K562 (cell line): ENCODE results near the gene IRAK2. TPM values are rescaled to one million over a fixed set of nuclear protein-coding genes. Genes with fewer than 3 reads are reported as not detected.

Experiments
- ADNP ChIP-seq: fragments of 200-800 bp; sonication (Bioruptor generic); IDR thresholded peaks from 2 replicates; pipeline ENCODE4 v1.6.1; 2016; ENCODE audit warnings: missing genetic modification characterization, missing compliant biosample characterization
- BMI1 ChIP-seq: fragments of 150-350 bp; IDR thresholded peaks from 2 replicates; pipeline ENCODE4 v1.6.1; 2014; ENCODE audit warnings: low read length
- BRD9 ChIP-seq: fragments of 450-650 bp; IDR thresholded peaks from 2 replicates; pipeline ENCODE4 v1.6.1; 2018; ENCODE audit warnings: low read depth; ENCODE audit not compliant: partially characterized antibody
- C11orf30 ChIP-seq: fragments of 450-650 bp; IDR thresholded peaks from 2 replicates; pipeline ENCODE4 v1.6.1; 2016; ENCODE audit warnings: low read depth, mild to moderate bottlenecking
- FOXP1 ChIP-seq: sonication (generic); formaldehyde crosslinking; IDR thresholded peaks from 2 replicates; pipeline ENCODE4 v1.8.0; 2022; ENCODE audit warnings: mild to moderate bottlenecking, missing genetic modification reagents
- HDAC1 ChIP-seq, 2 experiments: fragments of 450-650 bp; IDR thresholded peaks; 2 replicates each; pipeline ENCODE4 v1.6.1; 2016 to 2017; ENCODE audit warnings: inconsistent platforms in 1 of 2, mild to moderate bottlenecking in 1 of 2, moderate library complexity in 1 of 2
- HMG20A ChIP-seq: fragments of 450-650 bp; formaldehyde crosslinking; conservative IDR thresholded peaks from 2 replicates; pipeline ENCODE4 v1.4.0; 2020; ENCODE audit warnings: mild to moderate bottlenecking, mixed read lengths
- HNRNPL ChIP-seq: fragments of 200-400 bp; formaldehyde crosslinking; IDR thresholded peaks from 2 replicates; pipeline ENCODE4 v1.6.1; 2017; ENCODE audit warnings: low read depth, mild to moderate bottlenecking, low read length
- HOXB6 ChIP-seq: fragments of 250-450 bp; sonication (Bioruptor Pico); IDR thresholded peaks from 2 replicates; pipeline ENCODE4 v1.5.1; 2022; ENCODE audit warnings: mild to moderate bottlenecking, borderline replicate concordance
- ID3 ChIP-seq, 2 experiments: fragments of 250-450 bp in 1 of 2; fragments of 450-650 bp in 1 of 2; sonication (Bioruptor Pico) in 1 of 2; IDR thresholded peaks; 2 replicates each; pipeline versions ENCODE4 v1.6.1 to v1.8.0; 2016 to 2021; ENCODE audit warnings: mild to moderate bottlenecking in 2 of 2, moderate library complexity in 2 of 2, missing compliant biosample characterization in 1 of 2, missing genetic modification characterization in 1 of 2
- IRF9 ChIP-seq: fragments of 450-650 bp; IDR thresholded peaks from 2 replicates; pipeline ENCODE4 v1.6.1; 2016; ENCODE audit warnings: missing biosample characterization, missing genetic modification characterization
- NR1H2 ChIP-seq: sonication (generic); formaldehyde crosslinking; IDR thresholded peaks from 2 replicates; pipeline ENCODE4 v1.4.0; 2020; ENCODE audit warnings: mild to moderate bottlenecking, missing genetic modification reagents
- PKNOX1 ChIP-seq: fragments of 450-650 bp; IDR thresholded peaks from 2 replicates; pipeline ENCODE4 v1.6.1; 2016
- SMAD3 ChIP-seq: fragments of 450-650 bp; formaldehyde crosslinking; conservative IDR thresholded peaks from 2 replicates; pipeline ENCODE4 v1.4.0; 2020; ENCODE audit warnings: mild to moderate bottlenecking
- SMARCA5 ChIP-seq: fragments of 450-650 bp; IDR thresholded peaks from 2 replicates; pipeline ENCODE4 v1.6.1; 2016
- TEAD1 ChIP-seq, 2 experiments: fragments of 450-650 bp in 1 of 2; sonication (generic) in 1 of 2; formaldehyde crosslinking; IDR thresholded peaks; 2 replicates each; pipeline versions ENCODE4 v1.4.0 to v1.8.0; 2020 to 2022; ENCODE audit warnings: mild to moderate bottlenecking in 2 of 2, missing genetic modification reagents in 1 of 2
- ZBTB17 ChIP-seq: fragments of 450-650 bp; formaldehyde crosslinking; IDR thresholded peaks from 2 replicates; pipeline ENCODE4 v1.4.0; 2020; ENCODE audit warnings: mild to moderate bottlenecking
- ZBTB7A ChIP-seq: IDR thresholded peaks from 2 replicates; pipeline ENCODE4 v1.6.1; 2011; ENCODE audit warnings: low read depth, mild to moderate bottlenecking, low read length, moderate library complexity, borderline replicate concordance; ENCODE audit not compliant: control insufficient read depth
- ZNF274 ChIP-seq: IDR thresholded peaks from 2 replicates; pipeline ENCODE4 v1.6.1; 2011; ENCODE audit warnings: low read depth, mild to moderate bottlenecking, low read length, moderate library complexity, borderline replicate concordance
- ZNF507 ChIP-seq: conservative IDR thresholded peaks from 2 replicates; pipeline ENCODE4 v1.6.1; 2017; ENCODE audit warnings: missing genetic modification characterization, missing compliant biosample characterization
- polyA plus RNA-seq, 8 experiments: library from polyadenylated mRNA; depleted of rRNA in 4 of 8; stranded (reverse) in 5 of 8; unstranded in 3 of 8; fragments of >200 nt; fragmentation: Nextera tagmentation in 2 of 8; fragmentation: Illumina TruSeq in 1 of 8; extraction: Ambion mirVana in 2 of 8; extraction: Trizol in 1 of 8; gene quantifications; 2 replicates each; pipeline versions ENCODE4 v1.2.1 to v1.2.3, GENCODE V29; 2011 to 2014; ENCODE audit warnings: inconsistent platforms in 1 of 8, missing spikeins in 1 of 8
- total RNA-seq, 7 experiments: library from RNA; depleted of rRNA in 6 of 7; stranded (reverse); fragments of >200 nt in 6 of 7; fragmentation: Illumina TruSeq in 2 of 7; extraction: Trizol in 2 of 7; gene quantifications; 2 replicates each; pipeline versions ENCODE4 v1.2.1 to v1.2.3, GENCODE V29; 2011 to 2021; ENCODE audit warnings: low replicate concordance in 1 of 7
- TF ChIP-seq, protein P1 (sequence below): sonication (generic); formaldehyde crosslinking; IDR thresholded peaks from 2 replicates; pipeline ENCODE4 v1.8.1; 2023; ENCODE audit warnings: mild to moderate bottlenecking, missing genetic modification reagents
- TF ChIP-seq, protein P2 (sequence below): sonication (generic); formaldehyde crosslinking; IDR thresholded peaks from 2 replicates; pipeline ENCODE4 v1.8.1; 2023; ENCODE audit warnings: mild to moderate bottlenecking, missing genetic modification reagents

IRAK2 gene
- total and polyA plus RNA-seq, 9 of the 15 experiments (the other 6 are each of a cell fraction or from before 2014, with no cell fraction given) = 0.42 to 4.4 (median 2.7) TPM

GRCh38 chr3:10164546-10165393 is at the start of gene IRAK2 (continued):
- TF ChIP-seq SMARCA5 = 0 out of 2 replicates have a peak, but pooled peaks have one; percentile 13
- TF ChIP-seq, protein P1, sequence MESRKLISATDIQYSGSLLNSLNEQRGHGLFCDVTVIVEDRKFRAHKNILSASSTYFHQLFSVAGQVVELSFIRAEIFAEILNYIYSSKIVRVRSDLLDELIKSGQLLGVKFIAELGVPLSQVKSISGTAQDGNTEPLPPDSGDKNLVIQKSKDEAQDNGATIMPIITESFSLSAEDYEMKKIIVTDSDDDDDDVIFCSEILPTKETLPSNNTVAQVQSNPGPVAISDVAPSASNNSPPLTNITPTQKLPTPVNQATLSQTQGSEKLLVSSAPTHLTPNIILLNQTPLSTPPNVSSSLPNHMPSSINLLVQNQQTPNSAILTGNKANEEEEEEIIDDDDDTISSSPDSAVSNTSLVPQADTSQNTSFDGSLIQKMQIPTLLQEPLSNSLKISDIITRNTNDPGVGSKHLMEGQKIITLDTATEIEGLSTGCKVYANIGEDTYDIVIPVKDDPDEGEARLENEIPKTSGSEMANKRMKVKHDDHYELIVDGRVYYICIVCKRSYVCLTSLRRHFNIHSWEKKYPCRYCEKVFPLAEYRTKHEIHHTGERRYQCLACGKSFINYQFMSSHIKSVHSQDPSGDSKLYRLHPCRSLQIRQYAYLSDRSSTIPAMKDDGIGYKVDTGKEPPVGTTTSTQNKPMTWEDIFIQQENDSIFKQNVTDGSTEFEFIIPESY (CRISPR knock-in tag) = peak; percentile 48
- no peak for TF ChIP-seq BMI1
- 0 out of 2 replicates have a peak, but pooled peaks have one; percentile 37 for TF ChIP-seq HNRNPL
- TF ChIP-seq C11orf30 = no peak
- TF ChIP-seq, protein P2, sequence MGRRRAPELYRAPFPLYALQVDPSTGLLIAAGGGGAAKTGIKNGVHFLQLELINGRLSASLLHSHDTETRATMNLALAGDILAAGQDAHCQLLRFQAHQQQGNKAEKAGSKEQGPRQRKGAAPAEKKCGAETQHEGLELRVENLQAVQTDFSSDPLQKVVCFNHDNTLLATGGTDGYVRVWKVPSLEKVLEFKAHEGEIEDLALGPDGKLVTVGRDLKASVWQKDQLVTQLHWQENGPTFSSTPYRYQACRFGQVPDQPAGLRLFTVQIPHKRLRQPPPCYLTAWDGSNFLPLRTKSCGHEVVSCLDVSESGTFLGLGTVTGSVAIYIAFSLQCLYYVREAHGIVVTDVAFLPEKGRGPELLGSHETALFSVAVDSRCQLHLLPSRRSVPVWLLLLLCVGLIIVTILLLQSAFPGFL = no peak
- TF ChIP-seq TEAD1 (CRISPR knock-in tag; IDR thresholded peaks at IDR 0.05) = 0 out of 4 replicates have a peak, but pooled peaks of 1 of the 2 experiments have one; percentile 52
- no peak for TF ChIP-seq ZNF274
- no peak for TF ChIP-seq IRF9 (tag)
- 0 out of 2 replicates have a peak, but pooled peaks have one; percentile 8 for TF ChIP-seq PKNOX1
- no peak for TF ChIP-seq HOXB6 (CRISPR knock-in tag)
- TF ChIP-seq ZBTB7A = peak; percentile 71; the same call in 1 of the 2 replicates
- peak in 1 of 2 experiments; percentile 81; a peak in 2 of 4 replicates for TF ChIP-seq HDAC1 (IDR thresholded peaks at IDR 0.05)
- no peak for TF ChIP-seq ID3 (CRISPR knock-in tag; IDR thresholded peaks at IDR 0.05)
- 0 out of 2 replicates have a peak, but pooled peaks have one; percentile 50 for TF ChIP-seq ID3 (tag; IDR thresholded peaks at IDR 0.05)
- TF ChIP-seq ZBTB17 = peak; percentile 74; the same call in 1 of the 2 replicates
- no peak for TF ChIP-seq HMG20A (CRISPR knock-in tag)
- TF ChIP-seq ADNP = 0 out of 2 replicates have a peak, but pooled peaks have one; percentile 28
- TF ChIP-seq SMAD3 (CRISPR knock-in tag) = 0 out of 2 replicates have a peak, but pooled peaks have one; percentile 32
- no peak for TF ChIP-seq ZNF507
- 0 out of 2 replicates have a peak, but pooled peaks have one; percentile 29 for TF ChIP-seq NR1H2 (CRISPR knock-in tag)
- no peak for TF ChIP-seq BRD9
- TF ChIP-seq FOXP1 (CRISPR knock-in tag) = peak; percentile 62; the same call in 1 of the 2 replicates
